Trophoblast cell (in vitro differentiated cells and primary cell): ENCODE measurements around the gene CEP250.

Experiments
- DNase-seq, 2 donors: peaks; one replicate each; pipeline ENCODE4 v3.0.0-alpha.2; 2016
- H2AFZ ChIP-seq: 2 replicates; pipeline ENCODE4 v1.6.1; 2013; ENCODE audit warnings: low read length, moderate library complexity, mild to moderate bottlenecking; ENCODE audit not compliant: insufficient read depth, poor library complexity
- H2AK5ac ChIP-seq: 2 replicates; pipeline ENCODE4 v1.6.1; 2013; ENCODE audit warnings: mild to moderate bottlenecking, low read length
- H2BK120ac ChIP-seq: 2 replicates; pipeline ENCODE4 v1.6.1; 2013; ENCODE audit warnings: low read length, mild to moderate bottlenecking, moderate library complexity; ENCODE audit not compliant: insufficient read depth, poor library complexity
- H2BK12ac ChIP-seq: 2 replicates; pipeline ENCODE4 v1.6.1; 2013; ENCODE audit warnings: mild to moderate bottlenecking, low read length, moderate library complexity
- H2BK5ac ChIP-seq: 2 replicates; pipeline ENCODE4 v1.6.1; 2013; ENCODE audit warnings: low read length, low read depth, moderate library complexity, mild to moderate bottlenecking; ENCODE audit not compliant: poor library complexity
- H3K14ac ChIP-seq: 2 replicates; pipeline ENCODE4 v1.6.1; 2013; ENCODE audit warnings: mild to moderate bottlenecking, low read length
- H3K18ac ChIP-seq: 2 replicates; pipeline ENCODE4 v1.6.1; 2013; ENCODE audit warnings: mild to moderate bottlenecking, low read length
- H3K23ac ChIP-seq: 2 replicates; pipeline ENCODE4 v1.6.1; 2013; ENCODE audit warnings: low read length
- H3K27ac ChIP-seq: 2 replicates; pipeline ENCODE4 v1.5.1; 2013; ENCODE audit warnings: low read depth, mild to moderate bottlenecking, inconsistent platforms, low read length, moderate library complexity
- H3K27me3 ChIP-seq: 2 replicates; pipeline ENCODE4 v1.6.1; 2013; ENCODE audit warnings: inconsistent platforms, mild to moderate bottlenecking, low read length, moderate library complexity; ENCODE audit not compliant: insufficient read depth
- H3K36me3 ChIP-seq, 2 experiments: 1 replicate in 1 of 2; 2 replicates in 1 of 2; pipeline ENCODE4 v1.6.1; 2013; ENCODE audit warnings: low read length in 2 of 2, mild to moderate bottlenecking in 2 of 2, moderate library complexity in 1 of 2; ENCODE audit not compliant: insufficient read depth in 2 of 2, control insufficient read depth in 1 of 2
- H3K4ac ChIP-seq: 2 replicates; pipeline ENCODE4 v1.6.1; 2013; ENCODE audit warnings: low read depth, mild to moderate bottlenecking, low read length, moderate library complexity
- H3K4me1 ChIP-seq, 2 experiments: 1 replicate in 1 of 2; 2 replicates in 1 of 2; pipeline ENCODE4 v1.6.1; 2013; ENCODE audit warnings: low read length in 2 of 2, mild to moderate bottlenecking in 2 of 2, moderate library complexity in 1 of 2; ENCODE audit not compliant: insufficient read depth in 2 of 2, control insufficient read depth in 1 of 2
- H3K4me2 ChIP-seq: 2 replicates; pipeline ENCODE4 v1.6.1; 2013; ENCODE audit warnings: inconsistent platforms, mild to moderate bottlenecking, low read length, moderate library complexity
- H3K4me3 ChIP-seq: 2 replicates; pipeline ENCODE4 v1.5.1; 2013; ENCODE audit warnings: mild to moderate bottlenecking, low read depth, low read length, inconsistent platforms
- H3K79me1 ChIP-seq: one replicate; pipeline ENCODE4 v1.6.1; 2013; ENCODE audit warnings: low read length
- H3K79me2 ChIP-seq: 2 replicates; pipeline ENCODE4 v1.6.1; 2013; ENCODE audit warnings: low read length, mild to moderate bottlenecking; ENCODE audit not compliant: control insufficient read depth, insufficient read depth, poor library complexity
- H3K9ac ChIP-seq: 2 replicates; pipeline ENCODE4 v1.6.1; 2013; ENCODE audit warnings: mild to moderate bottlenecking, low read length
- H3K9me3 ChIP-seq: 2 replicates; pipeline ENCODE4 v1.6.1; 2013; ENCODE audit warnings: low read depth, mild to moderate bottlenecking, control low read depth, inconsistent platforms, low read length; ENCODE audit not compliant: insufficient read depth
- H4K12ac ChIP-seq: 2 replicates; pipeline ENCODE4 v1.6.1; 2013; ENCODE audit warnings: low read depth, mild to moderate bottlenecking, low read length, moderate library complexity
- H4K8ac ChIP-seq: 2 replicates; pipeline ENCODE4 v1.6.1; 2013; ENCODE audit warnings: low read depth, mild to moderate bottlenecking, low read length, moderate library complexity
- H4K91ac ChIP-seq: one replicate; pipeline ENCODE4 v1.6.1; 2013; ENCODE audit warnings: low read depth, mild to moderate bottlenecking, low read length, moderate library complexity
- WGBS: extraction: QIAGEN DNeasy Blood & Tissue Kit; methylation state at CpG from one replicate; pipeline ENCODE4 v1.1.7; 2013; ENCODE audit warnings: missing lambda C conversion rate; ENCODE audit not compliant: insufficient read length, insufficient coverage; ENCODE audit errors: extremely low coverage; 5-methylcytosine and 5-hydroxymethylcytosine counted together

Gene CEP250

GRCh38 chr20:35555951-35556645, 100.7 kb downstream of the CEP250 start:
- no peak overlapping the region for H2BK12ac ChIP-seq
- no peak overlapping the region for H3K4me2 ChIP-seq
- no peak overlapping the region for H4K12ac ChIP-seq
- H4K8ac ChIP-seq: no peak overlapping the region
- no peak overlapping the region for H3K14ac ChIP-seq
- no peaks in the 10 kb centered on the region for H3K27me3 ChIP-seq
- no peak overlapping the region for H3K23ac ChIP-seq
- no peak overlapping the region for H2AK5ac ChIP-seq
- no peak for DNase-seq
- H2BK5ac ChIP-seq: no peak overlapping the region
- H3K9me3 ChIP-seq: no peaks in the 10 kb centered on the region
- H3K9ac ChIP-seq: no peak overlapping the region
- H2BK120ac ChIP-seq: no peak overlapping the region
- no peak overlapping the region for H4K91ac ChIP-seq
- H3K27ac ChIP-seq: no peak overlapping the region
- no peak overlapping the region for H2AFZ ChIP-seq
- no peaks in the 10 kb centered on the region for H3K79me1 ChIP-seq
- no peaks in the 10 kb centered on the region for H3K79me2 ChIP-seq
- peaks cover 67 to 77% of the 10 kb centered on the region in 2 experiments for H3K36me3 ChIP-seq
- H3K4ac ChIP-seq: no peak overlapping the region
- no peak overlapping the region for H3K4me3 ChIP-seq
- peaks cover 17 to 18% of the 10 kb centered on the region in 2 experiments for H3K4me1 ChIP-seq
- H3K18ac ChIP-seq: no peak overlapping the region
- WGBS: no CpG with 5 or more reads among the region's 21 CpGs

GRCh38 chr20:35556871-35557270, 101.5 kb downstream of the CEP250 start:
- Histone ChIP-seq H3K4ac (no peak overlapping the region), H3K14ac (no peak overlapping the region), H2AK5ac (no peak overlapping the region), H3K4me2 (no peak overlapping the region), H3K79me2 (no peaks in the 10 kb centered on the region), H2BK120ac (no peak overlapping the region), H3K27me3 (no peaks in the 10 kb centered on the region), H4K12ac (no peak overlapping the region), H3K27ac (no peak overlapping the region), H3K9ac (no peak overlapping the region), H2BK5ac (no peak overlapping the region), H3K9me3 (no peaks in the 10 kb centered on the region), H3K79me1 (no peaks in the 10 kb centered on the region), H4K8ac (no peak overlapping the region), H3K23ac (no peak overlapping the region), H3K18ac (no peak overlapping the region), H4K91ac (no peak overlapping the region), H2BK12ac (no peak overlapping the region), H3K4me3 (no peak overlapping the region), H3K4me1 (peaks cover 17 to 20% of the 10 kb centered on the region in 2 experiments), H3K36me3 (peaks cover 61 to 69% of the 10 kb centered on the region in 2 experiments), H2AFZ (no peak overlapping the region)
- WGBS: no CpG with 5 or more reads among the region's 8 CpGs
- no peak for DNase-seq

- Histone ChIP-seq H3K9me3 (no peaks in the 10 kb centered on the region), H4K91ac (no peak overlapping the region), H3K18ac (no peak overlapping the region), H4K8ac (no peak overlapping the region), H3K36me3 (peaks cover 56 to 57% of the 10 kb centered on the region in 2 experiments), H3K9ac (no peak overlapping the region), H2BK5ac (no peak overlapping the region), H3K27me3 (no peaks in the 10 kb centered on the region), H2BK120ac (no peak overlapping the region), H2AFZ (no peak overlapping the region), H3K4ac (no peak overlapping the region), H4K12ac (no peak overlapping the region), H3K4me1 (peaks cover 17 to 20% of the 10 kb centered on the region in 2 experiments), H3K27ac (no peak overlapping the region), H3K79me1 (no peaks in the 10 kb centered on the region), H3K4me3 (no peak overlapping the region), H3K14ac (no peak overlapping the region), H3K79me2 (no peaks in the 10 kb centered on the region), H3K23ac (no peak overlapping the region), H2AK5ac (no peak overlapping the region), H2BK12ac (no peak overlapping the region), H3K4me2 (no peak overlapping the region)
- WGBS: no CpG with 5 or more reads among the region's 4 CpGs
- peak in 1 of 2 donors; percentile 44 for DNase-seq
Measured at GRCh38 chr20:35558451-35558850, 103.1 kb downstream of the CEP250 start.

- Histone ChIP-seq H4K8ac (peak overlapping the region; percentile 2), H3K4me3 (no peak overlapping the region), H3K4ac (no peak overlapping the region), H4K12ac (no peak overlapping the region), H3K27me3 (no peaks in the 10 kb centered on the region), H2BK120ac (no peak overlapping the region), H3K79me1 (no peaks in the 10 kb centered on the region), H3K9ac (no peak overlapping the region), H2BK5ac (no peak overlapping the region), H3K36me3 (peaks cover 49 to 50% of the 10 kb centered on the region in 2 experiments), H3K27ac (peak overlapping the region; percentile 1), H2AK5ac (no peak overlapping the region), H4K91ac (no peak overlapping the region), H3K23ac (no peak overlapping the region), H3K79me2 (no peaks in the 10 kb centered on the region), H2AFZ (no peak overlapping the region), H3K14ac (no peak overlapping the region), H3K4me1 (peaks cover 17 to 20% of the 10 kb centered on the region in 2 experiments), H3K4me2 (no peak overlapping the region), H3K9me3 (no peaks in the 10 kb centered on the region), H3K18ac (peak overlapping the region; percentile 0), H2BK12ac (no peak overlapping the region)
- WGBS: no CpG with 5 or more reads among the region's 24 CpGs
- no peak for DNase-seq
Measured at GRCh38 chr20:35559042-35559693, 103.8 kb downstream of the CEP250 start.
